HG02943 (cell line): Measurements from ENCODE around the gene KRT14.
"Not testable (repeated sequence)": the region's sequence is repeated elsewhere in the genome, so short reads cannot be mapped to it uniquely, and the experiment has no call there.

Experiments used
- ATAC-seq: cut with Tn5 transposase; IDR thresholded peaks from one replicate; pipeline ENCODE4 v1.9.1; 2021; ENCODE audit warnings: mild to moderate bottlenecking, low read depth, moderate library complexity; ENCODE audit not compliant: unreplicated experiment

KRT14 gene

GRCh38 chr17:41580244-41580575 is 6.5 kb downstream of the KRT14 start:
- ATAC-seq, result no peak

DNA sequence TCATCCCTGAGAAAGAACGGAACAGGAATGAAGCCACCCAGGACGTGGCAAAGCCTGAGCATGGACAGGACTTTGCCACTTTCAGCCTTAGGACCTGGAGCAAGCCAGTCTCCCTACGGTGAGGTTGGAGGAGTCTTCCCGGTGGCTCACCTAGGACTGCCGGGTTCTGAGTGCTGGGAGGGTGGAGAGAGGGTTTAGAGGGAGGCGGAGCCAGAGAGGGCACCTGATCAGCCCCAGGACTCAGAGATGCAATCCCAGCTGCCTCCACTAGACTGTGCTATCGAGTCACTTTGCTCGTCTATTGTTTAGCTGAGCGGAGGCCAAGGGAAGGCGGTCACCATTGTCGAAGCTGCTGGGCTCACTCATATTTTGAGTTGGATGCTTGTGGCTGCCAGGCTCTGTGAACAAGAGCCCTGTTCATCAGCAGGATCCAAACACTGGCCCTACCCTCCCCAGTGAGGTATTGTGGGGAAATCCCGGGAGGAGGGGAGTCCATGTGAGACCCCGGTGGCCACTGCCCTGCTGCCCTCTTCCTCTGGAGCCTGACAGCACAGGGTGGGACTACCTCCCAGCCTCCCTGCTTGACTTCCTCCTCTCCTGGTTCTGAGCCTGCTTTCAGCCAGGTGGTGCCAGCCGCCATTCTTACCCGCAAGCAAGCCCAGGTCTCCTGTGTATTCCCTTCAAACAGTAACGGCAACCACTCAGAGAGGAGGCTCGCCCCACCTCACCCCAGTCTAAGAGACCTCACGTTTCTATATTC is 7.0 kb downstream of the KRT14 start:
- ATAC-seq, result no peak

- ATAC-seq, result no peak
These were observed 7.7 kb downstream of the KRT14 start for GRCh38 chr17:41578971-41579370.

DNA sequence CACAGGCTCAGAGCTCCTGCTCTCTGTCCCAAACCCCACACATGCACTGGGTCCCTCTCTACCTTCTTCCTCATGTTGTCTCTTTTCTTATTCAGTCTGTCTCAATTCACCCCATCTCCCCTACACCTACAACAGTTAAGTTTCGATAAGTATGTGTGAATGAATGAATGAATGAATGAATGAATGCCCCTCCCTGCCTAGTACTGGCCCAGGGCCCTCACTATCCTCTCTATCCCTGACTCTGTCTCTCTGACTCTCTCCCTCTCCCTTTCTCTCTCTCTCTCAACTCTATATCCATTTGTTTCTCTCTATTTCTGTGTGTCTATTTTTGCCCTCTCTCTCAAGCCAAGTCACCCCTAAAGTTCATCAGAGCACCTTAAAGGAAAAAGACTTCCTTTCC is 8.2 kb downstream of the KRT14 start:
- ATAC-seq, result no peak

DNA sequence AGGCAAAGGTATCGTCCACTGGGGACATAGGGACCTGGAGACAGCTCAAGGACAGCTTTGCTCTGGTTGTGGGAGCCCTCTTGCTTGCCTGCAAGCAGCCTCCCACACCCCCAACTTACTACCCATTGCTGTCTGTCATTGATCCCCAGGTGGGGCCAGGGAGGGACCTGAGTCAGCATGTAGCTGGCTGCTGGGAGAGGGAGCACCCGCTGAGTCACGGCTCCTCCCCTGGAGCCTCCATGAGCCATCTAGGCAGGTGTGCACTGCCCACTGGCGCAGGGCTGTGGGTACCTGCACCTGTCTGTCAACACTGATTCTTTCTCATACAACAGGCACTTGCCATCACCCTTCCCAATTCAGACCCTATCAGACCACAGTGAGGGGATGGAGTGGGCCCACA is 10.0 kb downstream of the KRT14 start:
- ATAC-seq, result not testable (repeated sequence)

DNA sequence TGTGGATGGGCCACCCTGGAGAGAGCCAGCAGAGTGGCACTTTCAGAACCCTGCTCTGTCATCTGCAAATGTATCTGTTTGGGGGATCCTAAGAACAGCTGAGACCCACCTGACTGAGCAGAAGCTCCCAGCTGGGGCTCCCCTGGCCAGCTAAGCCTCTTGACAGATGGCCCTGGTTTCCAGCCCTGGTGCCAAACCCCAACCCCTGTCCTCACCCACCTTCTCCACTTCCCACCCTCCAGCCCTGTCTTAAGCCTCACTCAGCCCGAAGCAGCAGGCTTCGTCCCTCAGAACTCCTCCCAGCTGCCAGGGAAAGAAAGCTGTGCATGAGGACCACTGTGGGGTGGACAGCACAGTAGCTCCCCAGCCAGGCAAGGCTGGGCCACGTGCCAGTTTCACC is 11.4 kb downstream of the KRT14 start:
- no peak for ATAC-seq

- no peak for ATAC-seq
These were observed 14.9 kb downstream of the KRT14 start, which contains the start of gene KRT9 for GRCh38 chr17:41571561-41572434. TSS of gene KRT9 (minus strand) at chr17:41572059. CDS start at chr17:41571992, 67 bp downstream.

GRCh38 chr17:41567317-41567716 is 19.4 kb downstream of the KRT14 start:
- ATAC-seq, result no peak

GRCh38 chr17:41565338-41565737 is 21.4 kb downstream of the KRT14 start:
- ATAC-seq, result no peak

DNA sequence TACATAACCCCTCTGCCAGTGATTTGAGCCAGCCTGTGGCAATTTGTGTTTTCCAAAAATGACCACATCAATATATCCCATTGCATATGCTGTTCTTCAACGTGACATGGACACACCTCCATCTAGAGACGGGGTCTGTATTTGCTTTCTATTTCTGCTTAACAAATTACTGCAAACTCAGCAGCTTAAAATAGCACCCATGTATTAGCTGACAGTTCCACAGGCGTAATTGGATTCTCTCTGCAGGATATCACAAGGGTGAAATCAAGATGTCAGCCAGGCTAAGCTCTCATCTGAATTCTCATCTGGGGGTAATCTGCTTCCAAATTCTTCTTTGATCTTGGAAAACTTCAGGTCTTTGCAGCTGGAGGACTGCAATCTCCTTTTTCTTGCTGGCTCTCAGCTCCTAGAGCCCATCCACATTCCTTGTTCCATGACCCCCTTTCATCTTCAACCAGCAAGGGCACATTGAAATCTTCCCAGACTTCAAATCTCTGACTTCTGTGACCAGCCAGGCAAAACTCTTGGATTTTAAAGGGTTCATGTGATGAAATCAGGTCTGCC is 23.0 kb downstream of the KRT14 start:
- ATAC-seq, result no peak

- ATAC-seq, result no peak
These were observed 25.1 kb downstream of the KRT14 start for GRCh38 chr17:41561554-41561953.

DNA sequence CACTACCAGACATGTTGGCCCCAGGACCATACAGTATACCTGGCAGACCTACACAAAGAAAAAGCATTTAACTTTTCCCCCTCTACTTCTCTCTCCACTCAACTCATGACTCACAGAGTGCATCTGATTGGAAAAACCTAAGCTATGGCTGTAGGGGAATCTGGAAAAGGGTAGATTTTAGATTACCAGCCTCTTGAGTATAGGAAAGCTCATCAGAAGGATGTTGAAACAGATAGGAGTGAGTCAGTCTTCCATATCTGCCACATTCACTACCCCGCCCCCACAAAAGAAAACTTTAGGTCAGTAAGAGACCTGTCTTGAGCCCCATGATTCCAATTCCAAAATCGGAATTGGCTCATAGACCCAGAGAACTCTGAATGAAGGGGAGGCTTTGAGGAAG is 27.1 kb downstream of the KRT14 start:
- no peak for ATAC-seq

- ATAC-seq, result no peak
These were observed 29.8 kb downstream of the KRT14 start for GRCh38 chr17:41556931-41557330.

DNA sequence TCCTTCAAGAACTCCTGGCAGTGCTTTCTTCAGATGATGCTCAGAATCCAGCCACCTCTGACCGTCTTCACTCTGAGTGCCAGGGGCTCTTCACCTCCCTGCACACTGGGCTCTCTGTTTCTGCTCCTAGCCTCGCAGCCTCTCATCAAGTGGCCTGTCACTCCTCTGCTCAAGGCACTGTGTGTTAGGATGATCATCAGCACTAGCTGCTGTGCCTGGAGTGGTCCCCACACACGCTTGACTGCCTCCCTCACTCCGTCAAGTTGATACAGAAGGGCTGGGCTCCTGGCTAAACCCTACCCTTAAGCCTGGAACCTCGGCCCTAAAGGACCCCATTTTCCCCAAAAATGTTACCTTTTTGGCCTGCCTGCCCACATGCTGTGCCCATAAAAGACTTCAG is 30.4 kb downstream of the KRT14 start:
- ATAC-seq, result no peak

DNA sequence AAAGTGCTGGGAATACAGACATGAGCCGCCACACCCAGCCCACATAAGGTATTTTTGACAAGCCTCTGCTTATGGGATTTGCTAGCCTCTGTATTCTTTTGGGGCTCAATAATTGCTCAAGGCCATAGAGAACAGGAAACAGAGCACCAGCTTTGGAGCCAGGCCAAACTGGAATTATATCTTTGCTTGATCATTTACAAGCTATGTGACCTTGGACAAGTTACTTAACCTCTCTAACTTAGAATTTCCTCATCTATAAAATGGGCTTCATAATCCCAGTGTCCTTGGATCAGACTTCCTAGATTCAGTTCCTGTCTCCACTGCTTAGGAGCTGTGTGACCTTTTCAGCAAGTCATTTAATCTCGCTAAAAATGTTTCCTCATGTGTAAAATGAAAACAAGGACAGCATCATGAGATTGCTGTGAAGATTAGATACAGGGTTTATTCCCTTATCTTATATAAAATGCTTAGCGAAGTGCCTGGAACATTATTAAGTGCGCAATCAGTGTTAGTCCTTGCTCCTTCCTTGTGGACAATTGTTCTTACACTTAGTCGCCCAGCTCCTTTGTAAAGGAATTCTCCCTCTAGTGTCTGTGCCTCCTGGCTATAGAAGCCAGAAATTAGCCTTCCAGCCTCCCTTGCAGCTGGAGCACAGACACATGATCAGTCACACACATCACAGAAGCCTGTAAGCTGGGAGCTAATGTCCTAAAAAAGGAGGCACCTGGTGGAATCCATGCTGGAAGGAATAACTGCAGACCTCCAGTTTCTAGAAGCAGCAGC is 31.4 kb downstream of the KRT14 start:
- no peak for ATAC-seq

DNA sequence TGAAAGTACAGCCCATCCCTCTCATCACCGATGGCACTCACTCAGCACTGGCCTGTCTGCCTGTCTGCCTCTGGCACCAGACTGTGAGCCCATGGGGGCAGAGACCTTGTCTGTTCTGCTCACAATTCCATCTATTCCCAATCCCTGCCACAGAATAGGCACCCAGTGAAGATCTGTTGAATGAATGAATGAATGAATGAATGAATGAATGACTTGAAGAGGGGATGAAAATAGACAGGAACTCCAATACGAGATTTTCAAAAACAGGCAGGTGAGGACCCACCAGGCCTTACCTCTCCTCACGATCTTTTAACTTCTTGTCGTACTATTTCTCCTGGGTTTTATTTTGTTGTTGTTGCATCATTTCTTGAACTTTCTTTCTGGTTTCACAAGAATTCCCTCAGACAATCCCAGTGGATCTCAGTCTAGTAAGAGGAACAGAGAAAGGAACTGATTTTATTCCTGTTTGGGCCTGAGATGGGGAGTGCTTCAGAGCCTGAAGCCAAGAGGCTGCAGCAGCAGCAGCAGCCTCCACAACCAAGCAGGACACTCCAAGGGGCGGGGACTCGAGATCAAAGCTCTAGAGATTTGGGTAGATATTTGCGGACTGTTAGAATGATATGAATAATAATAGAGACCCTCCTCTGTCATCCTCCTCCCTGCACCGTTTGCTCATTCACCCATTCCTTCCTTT is 32.6 kb downstream of the KRT14 start:
- ATAC-seq, result no peak

- no peak for ATAC-seq
These were observed 33.5 kb downstream of the KRT14 start for GRCh38 chr17:41553176-41553575.

- no peak for ATAC-seq
These were observed 34.2 kb downstream of the KRT14 start for GRCh38 chr17:41552455-41552854.

- ATAC-seq, result no peak
These were observed 35.3 kb downstream of the KRT14 start for GRCh38 chr17:41551365-41551764.

DNA sequence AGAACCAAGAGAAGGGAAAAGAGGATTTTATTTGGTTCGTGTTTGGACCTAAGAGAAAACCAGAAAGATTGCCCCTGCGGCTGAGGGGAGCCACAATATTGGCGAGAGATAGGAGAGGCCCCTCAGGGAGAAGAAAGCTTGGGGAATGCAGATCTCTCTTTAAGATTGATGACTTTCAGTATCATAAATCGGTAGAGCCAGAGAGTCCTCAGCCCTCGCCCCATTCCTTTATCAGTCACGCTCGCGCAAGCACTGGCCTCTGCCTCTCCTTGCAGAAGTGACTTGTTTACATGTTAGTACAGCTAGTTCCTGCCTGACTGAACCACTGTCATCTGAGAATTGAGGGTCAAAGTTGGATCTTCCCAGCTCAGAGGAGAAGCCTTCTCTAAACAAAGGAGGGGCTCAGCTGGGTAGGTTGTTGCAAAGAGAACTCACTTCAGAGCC is 37.1 kb downstream of the KRT14 start:
- no peak for ATAC-seq
